Endodermal cell (in vitro differentiated cells): ENCODE data around the gene RPRD2. TPM values are rescaled to one million over a fixed set of nuclear protein-coding genes. Genes with fewer than 3 reads are reported as not detected.

Experiments used
- DNase-seq: peaks from one replicate; pipeline ENCODE4 v3.0.0-alpha.2; 2017
- H3K27ac ChIP-seq: 2 replicates; pipeline ENCODE4 v1.5.1; 2013; ENCODE audit warnings: mild to moderate bottlenecking, low read depth, low read length, moderate library complexity
- H3K27me3 ChIP-seq: 2 replicates; pipeline ENCODE4 v1.6.1; 2013; ENCODE audit warnings: mild to moderate bottlenecking, low read length, moderate library complexity; ENCODE audit not compliant: insufficient read depth, control insufficient read depth, poor library complexity, severe bottlenecking
- H3K36me3 ChIP-seq: 2 replicates; pipeline ENCODE4 v1.7.0; 2013; ENCODE audit warnings: mild to moderate bottlenecking, low read length, moderate library complexity; ENCODE audit not compliant: control insufficient read depth, insufficient read depth
- H3K4me1 ChIP-seq: one replicate; pipeline ENCODE4 v1.7.0; 2013; ENCODE audit warnings: low read length; ENCODE audit not compliant: control insufficient read depth, insufficient read depth
- H3K4me3 ChIP-seq: 2 replicates; pipeline ENCODE4 v1.5.1; 2013; ENCODE audit warnings: mild to moderate bottlenecking, low read length, moderate library complexity
- H3K9ac ChIP-seq: 2 replicates; pipeline ENCODE4 v1.6.1; 2013; ENCODE audit warnings: mild to moderate bottlenecking, low read length, moderate library complexity; ENCODE audit not compliant: poor library complexity, severe bottlenecking; ENCODE audit errors: extremely low read depth
- H3K9me3 ChIP-seq: 2 replicates; pipeline ENCODE4 v1.6.1; 2013; ENCODE audit warnings: mild to moderate bottlenecking, low read length, moderate library complexity; ENCODE audit not compliant: control insufficient read depth
- H3K27ac Mint-ChIP-seq: 2 replicates; pipeline ENCODE4 v1.8.0; 2020; ENCODE audit warnings: mixed read lengths
- H3K27me3 Mint-ChIP-seq: 2 replicates; pipeline ENCODE4 v1.8.0; 2021; ENCODE audit warnings: mild to moderate bottlenecking, mixed read lengths; ENCODE audit not compliant: insufficient read depth
- H3K36me3 Mint-ChIP-seq: 2 replicates; pipeline ENCODE4 v1.8.0; 2020; ENCODE audit warnings: low read depth, mixed read lengths
- H3K4me1 Mint-ChIP-seq: 2 replicates; pipeline ENCODE4 v1.8.0; 2020; ENCODE audit warnings: mixed read lengths
- H3K4me3 Mint-ChIP-seq: 2 replicates; pipeline ENCODE4 v1.8.0; 2020; ENCODE audit warnings: mild to moderate bottlenecking, moderate library complexity, mixed read lengths
- H3K9me3 Mint-ChIP-seq: 2 replicates; pipeline ENCODE4 v1.8.0; 2020; ENCODE audit warnings: mild to moderate bottlenecking, mixed read lengths
- CTCF ChIP-seq: fragments of 200-600 bp; sonication (generic); conservative IDR thresholded peaks from 2 replicates; pipeline ENCODE4 v1.5.0; 2021; ENCODE audit warnings: antibody characterized with exemption, mild to moderate bottlenecking
- WGBS, 2 experiments: methylation state at CpG; one replicate each; pipeline versions ENCODE4 v1.1.5 to v1.1.7; 2013; ENCODE audit warnings: missing lambda C conversion rate in 2 of 2, mixed read lengths in 1 of 2; ENCODE audit not compliant: insufficient coverage in 1 of 2, insufficient read length in 1 of 2; 5-methylcytosine and 5-hydroxymethylcytosine counted together
- total RNA-seq, 2 donors: library from RNA; stranded (reverse); fragmentation: NEBNext Ultra II Directional in 1 of 2; extraction: Animal tissue kit (Norgen Biotek cat#: 25700) in 1 of 2; gene quantifications; 2 replicates in 1 of 2; 3 replicates in 1 of 2; pipeline ENCODE4 v1.2.1, GENCODE V29; 2021

Gene RPRD2
- total RNA-seq, 2 donors from 2014 or later: 33.1 to 35.9 TPM

GRCh38 chr1:150387200-150387599 is 23.3 kb downstream of the RPRD2 start:
- Mint-ChIP-seq H3K27me3 (no peaks in the 10 kb centered on the region), H3K9me3 (no peaks in the 10 kb centered on the region), H3K4me3 (no peak overlapping the region), H3K4me1 (peaks cover 16% of the 10 kb centered on the region), H3K27ac (peak overlapping the region; percentile 66), H3K36me3 (peaks cover 1% of the 10 kb centered on the region)
- Histone ChIP-seq H3K27me3 (no peaks in the 10 kb centered on the region), H3K27ac (no peak overlapping the region), H3K9ac (no peak overlapping the region), H3K4me3 (no peak overlapping the region), H3K4me1 (peaks cover 8% of the 10 kb centered on the region), H3K36me3 (no peaks in the 10 kb centered on the region), H3K9me3 (no peaks in the 10 kb centered on the region)
- TF ChIP-seq CTCF: no peak
- no peak for DNase-seq

GRCh38 chr1:150388241-150388640 is 24.3 kb downstream of the RPRD2 start:
- H3K9ac ChIP-seq: no peak overlapping the region
- H3K9me3 ChIP-seq: no peaks in the 10 kb centered on the region
- no peaks in the 10 kb centered on the region for H3K9me3 Mint-ChIP-seq
- DNase-seq: no peak
- H3K4me1 Mint-ChIP-seq: peaks cover 16% of the 10 kb centered on the region
- H3K36me3 ChIP-seq: no peaks in the 10 kb centered on the region
- H3K27ac ChIP-seq: no peak overlapping the region
- H3K4me3 ChIP-seq: no peak overlapping the region
- H3K27ac Mint-ChIP-seq: no peak overlapping the region
- H3K4me1 ChIP-seq: peaks cover 8% of the 10 kb centered on the region
- 80% methylated on average over 1 of the region's 5 CpGs; no CpG with 5 or more reads in 1 of the 2 experiments for WGBS, 2 experiments
- H3K27me3 Mint-ChIP-seq: no peaks in the 10 kb centered on the region
- peaks cover 1% of the 10 kb centered on the region for H3K36me3 Mint-ChIP-seq
- TF ChIP-seq CTCF: no peak
- no peaks in the 10 kb centered on the region for H3K27me3 ChIP-seq
- H3K4me3 Mint-ChIP-seq: no peak overlapping the region

- H3K4me1 ChIP-seq: peaks cover 8% of the 10 kb centered on the region
- no peak overlapping the region for H3K27ac ChIP-seq
- no peak for TF ChIP-seq CTCF
- Mint-ChIP-seq H3K4me3 (no peak overlapping the region), H3K4me1 (peaks cover 16% of the 10 kb centered on the region), H3K36me3 (peaks cover 1% of the 10 kb centered on the region), H3K9me3 (no peaks in the 10 kb centered on the region), H3K27me3 (no peaks in the 10 kb centered on the region), H3K27ac (peak overlapping the region; percentile 26)
- H3K9me3 ChIP-seq: no peaks in the 10 kb centered on the region
- H3K27me3 ChIP-seq: no peaks in the 10 kb centered on the region
- no peak overlapping the region for H3K4me3 ChIP-seq
- H3K9ac ChIP-seq: no peak overlapping the region
- no peak for DNase-seq
- 54 to 80% methylated on average over 3 to 4 of the region's 4 CpGs for WGBS, 2 experiments
- H3K36me3 ChIP-seq: no peaks in the 10 kb centered on the region
These were observed 25.7 kb downstream of the RPRD2 start for GRCh38 chr1:150389650-150390049.
